NCI-H526 (cell line): Measurements from ENCODE around the gene PRKG1.
"Not testable (repeated sequence)": the region's sequence is repeated elsewhere in the genome, so short reads cannot be mapped to it uniquely, and the experiment has no call there.

Source experiments
- DNase-seq, 2 experiments: peaks; one replicate each; lab custom pipeline; 2025; lab: John Stamatoyannopoulos, UW

PRKG1 gene

DNA sequence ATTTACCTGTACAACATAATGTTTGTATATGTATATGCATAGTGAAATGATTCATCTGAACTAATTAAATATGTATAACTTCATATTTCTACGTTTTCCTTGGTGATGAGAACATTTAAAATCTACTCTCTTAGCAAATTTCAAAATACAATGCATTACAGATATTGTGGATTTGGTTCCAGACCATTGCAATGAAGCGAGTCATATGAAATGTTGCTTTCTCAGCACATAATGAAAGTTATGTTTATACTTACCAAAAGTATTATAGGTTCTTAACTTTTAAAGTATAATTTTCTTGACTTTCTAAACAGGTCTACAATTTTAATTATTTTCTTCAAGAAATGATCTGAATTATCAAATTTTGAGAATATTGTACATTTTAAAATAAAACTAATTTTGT lies 435.9 kb downstream of the PRKG1 start:
- no peak for DNase-seq

DNA sequence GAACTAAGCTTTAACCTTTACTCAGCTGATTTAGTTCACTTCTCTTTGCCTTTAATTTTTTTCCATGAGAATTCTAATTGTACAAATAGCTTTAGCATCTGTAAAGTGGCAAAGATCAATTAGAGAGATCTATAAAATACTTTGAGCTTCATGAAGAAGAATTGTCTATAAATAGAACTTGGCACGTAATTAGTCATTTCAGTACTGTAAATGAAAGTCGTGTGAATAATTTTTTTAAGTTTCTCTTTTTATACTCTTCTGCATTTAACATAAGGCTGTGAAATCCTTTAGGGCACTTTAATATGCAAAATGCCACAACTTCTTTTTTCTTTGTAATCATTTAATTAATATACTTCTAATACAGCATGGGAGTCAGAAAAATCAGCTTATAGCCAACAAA lies 447.3 kb downstream of the PRKG1 start:
- DNase-seq, result no peak

DNA sequence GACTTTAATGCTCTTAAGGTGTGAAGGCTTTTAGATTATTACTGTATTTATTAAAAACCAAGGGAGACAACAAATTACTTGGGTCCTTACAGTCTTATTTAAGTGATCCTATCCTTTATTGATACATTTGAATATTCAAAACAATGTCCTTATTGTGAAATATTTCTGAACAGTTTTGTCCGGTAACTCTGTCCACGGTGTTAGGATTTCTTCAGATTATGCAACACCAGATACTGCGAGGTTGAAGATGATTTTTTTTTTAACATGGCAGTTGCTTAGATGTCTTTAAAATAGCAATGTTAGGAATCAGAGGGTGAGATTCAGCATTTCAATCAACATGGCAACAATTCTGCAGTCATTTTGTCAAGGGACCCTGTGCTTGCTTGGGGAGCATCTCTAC lies 448.6 kb downstream of the PRKG1 start:
- DNase-seq, result no peak

DNA sequence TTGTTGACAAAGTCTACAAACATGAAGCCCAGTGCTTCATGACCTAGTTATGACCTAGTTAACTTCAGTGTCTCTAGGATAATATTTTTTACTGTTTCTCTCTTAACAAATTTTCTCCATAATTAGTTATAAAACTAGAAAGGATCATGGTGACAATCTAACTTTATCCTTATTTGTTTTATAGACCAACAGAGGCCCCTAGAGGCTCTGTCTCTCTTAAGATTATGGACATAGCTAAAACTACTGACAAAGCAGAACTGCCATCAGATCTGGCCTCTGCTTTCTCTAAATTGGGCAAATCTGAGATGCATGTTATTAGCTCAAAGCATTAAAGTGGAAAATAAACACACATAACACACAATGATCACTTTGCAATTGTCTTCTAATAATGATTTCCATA lies 449.2 kb downstream of the PRKG1 start:
- no peak for DNase-seq

GRCh38 chr10:51524041-51524440 lies 449.8 kb downstream of the PRKG1 start:
- no peak for DNase-seq

DNA sequence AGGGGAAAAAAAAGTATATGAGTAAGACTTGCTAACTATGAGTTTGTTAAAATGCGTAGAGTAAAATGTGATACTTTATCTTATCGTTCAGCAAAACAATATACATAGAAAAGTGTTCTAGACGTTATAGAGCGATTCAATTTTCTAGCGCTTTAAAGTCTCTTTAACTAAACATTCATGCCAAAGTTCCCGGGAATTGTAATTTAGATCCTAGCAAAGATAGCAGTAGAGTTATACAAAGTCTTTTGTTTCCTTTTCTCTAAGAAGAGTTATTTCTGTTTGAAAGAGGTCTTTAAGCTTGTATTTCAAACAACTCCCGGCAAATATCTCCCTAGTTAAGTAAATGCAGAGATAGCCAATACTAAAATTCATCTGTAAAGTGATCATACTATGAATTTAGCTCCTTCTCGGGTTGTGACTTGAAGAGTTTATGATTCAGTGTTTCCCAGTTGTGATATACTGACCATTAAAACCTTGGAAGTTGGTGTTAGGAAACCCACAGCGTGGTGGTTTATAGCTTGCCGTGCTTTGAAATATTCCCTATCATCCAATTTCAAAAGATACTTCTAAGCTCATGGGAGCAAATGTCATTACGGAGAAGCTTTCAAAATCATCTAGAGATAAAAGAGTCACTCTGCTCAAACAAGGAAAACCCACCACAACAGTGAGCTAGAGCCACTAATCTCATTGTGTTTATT lies 453.4 kb downstream of the PRKG1 start:
- no peak for DNase-seq

DNA sequence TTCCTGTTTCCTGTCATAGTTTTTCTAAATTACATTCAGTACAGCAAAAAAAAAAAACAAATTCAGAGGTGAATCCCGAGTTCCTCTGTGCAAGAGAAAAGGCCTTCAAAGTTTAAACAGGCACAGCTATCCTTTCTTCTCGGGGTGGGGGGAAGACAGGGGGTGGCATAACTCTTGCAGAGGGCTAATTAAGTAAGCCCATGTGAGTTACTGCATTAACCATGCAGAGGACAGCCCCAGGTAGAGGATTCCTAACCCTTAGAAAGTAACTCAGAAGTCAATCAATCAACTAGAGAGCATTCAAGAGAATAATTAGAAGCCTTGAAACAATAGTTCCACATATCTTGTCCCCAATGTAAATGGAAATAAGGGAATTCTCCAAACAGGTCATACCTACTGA lies 454.2 kb downstream of the PRKG1 start:
- DNase-seq, result no peak

DNA sequence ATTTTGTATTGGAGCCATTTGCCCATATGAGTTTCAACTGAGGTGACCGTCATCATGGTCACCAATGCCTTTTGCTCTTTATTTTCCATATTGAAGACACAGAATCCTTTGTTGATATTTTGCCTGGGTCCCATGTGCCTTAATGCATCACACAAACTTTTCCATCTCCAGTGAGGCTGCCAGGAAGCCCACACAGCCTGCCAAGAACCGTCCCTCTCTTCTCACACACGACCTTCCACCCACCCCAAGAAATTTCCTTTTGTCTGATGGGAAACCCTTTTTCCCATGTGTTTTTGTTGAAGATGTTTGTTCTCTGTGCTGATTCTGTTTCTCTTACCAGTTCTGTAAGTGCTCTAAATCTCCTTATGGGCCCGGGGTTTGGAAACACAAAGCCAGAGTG lies 456.3 kb downstream of the PRKG1 start:
- DNase-seq, result no peak

DNA sequence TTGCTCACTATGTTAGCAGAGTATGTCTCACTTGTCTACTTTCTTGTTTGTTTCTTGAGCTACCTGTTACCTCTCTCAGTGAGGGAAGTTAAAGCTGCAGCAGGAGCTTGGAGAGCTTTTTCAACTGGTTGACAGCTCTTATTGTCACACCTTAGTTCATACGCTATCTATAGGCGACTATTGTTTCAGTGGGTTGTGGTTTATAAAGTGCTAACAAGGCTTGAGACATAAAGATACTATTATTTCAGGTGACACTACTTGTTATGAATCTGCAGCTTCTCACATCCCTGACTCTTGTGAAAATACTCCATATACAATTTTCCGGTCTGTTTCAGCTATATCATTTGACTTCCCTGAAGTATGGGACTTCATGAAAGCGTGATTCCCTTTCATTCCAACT lies 457.8 kb downstream of the PRKG1 start:
- no peak for DNase-seq

GRCh38 chr10:51542853-51543252 lies 468.6 kb downstream of the PRKG1 start:
- DNase-seq, result no peak

DNA sequence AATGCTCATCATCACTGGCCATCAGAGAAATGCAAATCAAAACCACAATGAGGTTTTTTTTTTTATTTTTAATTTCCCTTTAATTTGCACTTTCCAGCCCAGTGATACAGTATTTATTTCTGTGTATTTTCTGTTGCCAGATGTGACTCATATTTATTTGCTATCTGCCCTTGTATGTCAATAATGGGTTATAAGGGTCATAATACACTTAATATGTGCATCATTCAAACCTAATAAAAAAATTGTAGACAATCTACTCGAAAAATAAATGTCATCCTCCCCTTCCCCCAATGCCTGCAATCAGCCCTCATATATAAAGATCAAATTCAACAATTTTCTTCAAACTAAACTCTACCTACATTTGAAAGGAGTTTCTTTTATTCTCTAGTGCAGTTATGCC lies 470.6 kb downstream of the PRKG1 start:
- DNase-seq, result no peak

DNA sequence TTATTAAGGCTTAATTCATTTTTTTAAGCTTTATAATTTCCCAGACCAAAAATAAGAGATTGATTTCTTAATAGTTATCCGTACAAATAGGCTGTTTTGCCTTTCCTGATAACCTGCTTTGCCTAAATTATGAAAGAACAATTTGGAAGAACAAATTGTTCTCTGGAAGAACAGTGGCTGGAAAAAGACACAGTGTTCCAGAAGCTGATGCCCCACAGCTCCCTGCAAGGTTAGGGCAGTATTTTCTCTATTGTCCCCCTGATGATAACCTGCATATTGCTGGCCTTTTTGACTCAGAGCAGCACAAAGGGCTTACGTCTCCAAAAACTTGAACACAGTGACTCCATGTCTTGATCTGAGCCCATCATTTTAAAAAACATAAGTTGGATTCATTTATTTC lies 473.7 kb downstream of the PRKG1 start:
- no peak for DNase-seq

DNA sequence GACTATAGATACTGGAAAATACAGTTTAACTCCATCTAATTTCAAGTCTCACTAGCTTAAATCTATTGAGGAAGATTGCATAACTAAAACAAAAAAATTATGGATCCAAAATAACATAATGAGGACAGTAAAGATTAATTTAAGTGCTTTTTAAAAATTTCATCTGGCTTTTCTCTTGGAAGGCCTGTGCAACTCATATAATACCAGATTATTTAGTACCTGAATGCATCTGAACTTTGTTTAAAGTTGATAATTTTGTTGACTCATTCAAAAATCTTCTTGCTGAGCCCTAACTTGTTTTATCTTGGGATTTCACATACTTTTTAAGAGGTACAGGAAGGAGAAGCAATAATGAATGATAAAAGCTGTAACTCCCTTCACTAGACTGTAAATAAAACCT lies 478.6 kb downstream of the PRKG1 start:
- no peak for DNase-seq

- DNase-seq, result no peak
Measured at GRCh38 chr10:51564896-51565510, 490.7 kb downstream of the PRKG1 start.

DNA sequence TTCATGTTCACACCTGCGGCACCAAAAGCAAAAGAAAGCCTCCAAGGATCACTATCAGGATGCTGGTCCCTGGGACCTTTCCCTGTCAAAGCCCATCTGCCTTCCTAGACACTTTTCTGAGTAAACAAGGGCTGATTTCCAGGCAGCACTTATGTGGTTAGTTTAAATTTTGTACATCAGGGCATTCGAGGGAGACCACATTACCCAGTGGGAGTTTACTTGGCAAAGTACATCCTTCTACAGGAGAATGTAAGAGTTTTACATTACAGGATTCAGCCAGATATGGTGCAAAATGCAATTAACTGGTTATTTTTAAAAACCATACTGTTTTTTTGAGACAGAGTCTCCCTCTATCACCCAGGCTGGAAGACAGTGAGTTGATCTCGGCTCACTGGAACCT lies 493.0 kb downstream of the PRKG1 start:
- no peak for DNase-seq

DNA sequence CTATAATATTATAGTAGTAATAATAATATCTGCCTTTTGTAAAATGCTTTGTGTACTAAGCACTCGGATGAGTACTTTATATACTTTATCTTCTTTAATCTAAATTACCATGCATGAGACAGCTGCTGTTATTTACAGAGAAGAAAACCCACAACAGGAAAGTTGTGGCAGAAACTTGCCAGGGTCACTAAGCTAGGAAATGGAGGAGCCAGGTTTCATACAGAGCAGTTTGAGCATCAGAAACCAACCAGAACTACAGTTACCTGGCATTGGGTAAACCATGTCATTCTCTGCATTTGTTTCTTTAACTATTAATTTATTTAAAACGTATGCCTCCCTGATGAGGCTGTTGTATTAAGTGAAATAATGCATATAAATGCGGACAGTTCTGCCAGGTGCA lies 495.2 kb downstream of the PRKG1 start:
- DNase-seq, result no peak

- DNase-seq, result no peak
Measured at GRCh38 chr10:51574248-51575048, 500.2 kb downstream of the PRKG1 start.

- DNase-seq, result not testable (repeated sequence)
Measured at GRCh38 chr10:51581196-51581595, 506.9 kb downstream of the PRKG1 start.

DNA sequence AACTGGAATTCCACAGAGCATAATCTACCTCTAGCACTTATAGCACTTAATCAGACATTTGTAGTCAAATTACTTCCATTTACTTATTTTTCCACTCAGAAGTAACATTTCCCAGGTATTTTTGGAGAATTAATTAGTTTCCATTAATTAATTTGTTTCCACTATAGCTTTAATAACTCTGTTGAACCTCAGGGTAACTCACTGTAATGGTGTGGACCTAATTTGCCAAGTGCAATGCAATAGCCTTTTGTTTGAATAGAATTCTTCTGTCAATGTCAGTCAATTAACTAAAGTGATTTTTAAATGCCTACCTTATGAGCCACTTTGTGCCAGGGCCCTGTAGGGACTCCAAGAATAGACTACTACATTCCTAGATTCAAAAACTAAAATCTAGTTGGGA lies 509.7 kb downstream of the PRKG1 start:
- DNase-seq, result no peak

DNA sequence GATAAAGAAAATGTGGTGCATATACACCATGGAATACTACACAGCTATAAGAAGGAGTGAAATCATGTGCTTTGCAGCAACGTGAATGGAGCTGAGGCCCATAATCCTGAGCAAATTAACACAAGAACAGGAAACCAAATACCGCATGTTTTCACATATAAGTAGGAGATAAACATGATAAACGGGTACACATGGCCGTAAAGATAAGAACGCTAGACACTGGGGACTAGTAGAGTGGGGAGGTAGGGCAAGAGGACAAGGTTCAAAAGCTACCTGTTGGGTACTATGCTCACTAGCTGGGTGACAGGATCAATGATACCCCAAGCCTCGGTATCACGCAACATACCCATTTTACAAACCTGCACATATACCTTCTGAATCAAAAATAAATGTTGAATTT lies 511.5 kb downstream of the PRKG1 start:
- no peak for DNase-seq

- DNase-seq, result no peak
Measured at GRCh38 chr10:51588984-51589383, 514.7 kb downstream of the PRKG1 start.

DNA sequence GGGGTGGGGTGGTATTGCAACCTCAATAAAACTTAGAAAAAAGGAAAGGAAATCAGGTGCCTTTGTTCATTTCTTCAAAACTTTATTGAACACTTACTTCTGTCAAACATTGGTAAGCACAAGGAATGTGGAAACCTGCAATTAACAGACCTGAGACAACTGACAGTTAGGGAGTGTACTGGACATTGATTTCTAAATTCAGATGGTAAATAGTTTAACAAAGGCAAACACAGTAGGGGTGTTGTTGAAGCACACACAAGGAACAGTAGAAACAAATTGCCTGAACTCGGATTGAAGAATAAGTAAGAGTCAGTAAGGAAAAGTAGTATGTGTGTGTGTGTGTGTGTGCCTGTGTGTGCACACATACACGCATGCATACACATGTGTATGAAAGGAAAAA lies 516.5 kb downstream of the PRKG1 start:
- no peak for DNase-seq

DNA sequence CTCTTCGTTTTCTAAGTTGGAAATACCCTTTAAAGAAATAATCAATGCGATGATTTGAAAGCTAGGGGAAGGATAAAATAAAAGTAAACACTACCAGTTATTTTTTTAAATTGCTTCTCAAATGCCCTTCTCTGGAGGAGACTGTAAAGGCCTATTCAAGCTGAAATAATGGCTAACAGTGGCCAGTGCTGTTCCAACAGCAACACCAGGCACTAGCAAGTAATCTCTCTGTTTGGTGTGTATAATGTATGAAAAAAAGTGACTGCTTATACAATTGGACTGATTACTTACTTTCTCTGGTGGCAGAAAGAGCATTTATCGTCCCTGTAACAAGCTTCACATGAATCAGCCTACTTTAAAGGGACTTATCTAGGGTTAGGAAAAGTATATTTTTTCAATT lies 522.4 kb downstream of the PRKG1 start:
- DNase-seq, result no peak
